Ovary (tissue), 3 donors: Measurements from ENCODE around the gene CTNNAL1.

Source experiments
- POLR2A ChIP-seq: fragments of 450-650 bp; IDR thresholded peaks from one replicate; pipeline ENCODE4 v1.6.1; 2017; ENCODE audit warnings: antibody characterized with exemption, mild to moderate bottlenecking, moderate library complexity
- TF ChIP-seq, protein P1 (sequence below), 3 donors: fragments of 450-650 bp in 2 of 3; fragments of 200-600 bp in 1 of 3; IDR thresholded peaks; one replicate each; pipeline versions ENCODE4 v1.5.1 to v1.8.0; 2016 to 2022; ENCODE audit warnings: antibody characterized with exemption in 3 of 3, mild to moderate bottlenecking in 1 of 3
- donor health status: DM: no; HTN: no; CAD: no.

GRCh38 chr9:109013679-109014607 is 644 bp upstream of the CTNNAL1 start:
- no peak for TF ChIP-seq POLR2A
- TF ChIP-seq, protein P1, sequence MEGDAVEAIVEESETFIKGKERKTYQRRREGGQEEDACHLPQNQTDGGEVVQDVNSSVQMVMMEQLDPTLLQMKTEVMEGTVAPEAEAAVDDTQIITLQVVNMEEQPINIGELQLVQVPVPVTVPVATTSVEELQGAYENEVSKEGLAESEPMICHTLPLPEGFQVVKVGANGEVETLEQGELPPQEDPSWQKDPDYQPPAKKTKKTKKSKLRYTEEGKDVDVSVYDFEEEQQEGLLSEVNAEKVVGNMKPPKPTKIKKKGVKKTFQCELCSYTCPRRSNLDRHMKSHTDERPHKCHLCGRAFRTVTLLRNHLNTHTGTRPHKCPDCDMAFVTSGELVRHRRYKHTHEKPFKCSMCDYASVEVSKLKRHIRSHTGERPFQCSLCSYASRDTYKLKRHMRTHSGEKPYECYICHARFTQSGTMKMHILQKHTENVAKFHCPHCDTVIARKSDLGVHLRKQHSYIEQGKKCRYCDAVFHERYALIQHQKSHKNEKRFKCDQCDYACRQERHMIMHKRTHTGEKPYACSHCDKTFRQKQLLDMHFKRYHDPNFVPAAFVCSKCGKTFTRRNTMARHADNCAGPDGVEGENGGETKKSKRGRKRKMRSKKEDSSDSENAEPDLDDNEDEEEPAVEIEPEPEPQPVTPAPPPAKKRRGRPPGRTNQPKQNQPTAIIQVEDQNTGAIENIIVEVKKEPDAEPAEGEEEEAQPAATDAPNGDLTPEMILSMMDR (IDR thresholded peaks at IDR 0.05): no peak
